NCI-H2171 treated with DMSO at 0.1 percent for 48 hours (cell line): ENCODE data around the gene IFNA17.
"Not testable (repeated sequence)": the region's sequence is repeated elsewhere in the genome, so short reads cannot be mapped to it uniquely, and the experiment has no call there.

Source experiments
- DNase-seq: peaks from one replicate; lab custom pipeline; 2025; lab: John Stamatoyannopoulos, UW

Gene IFNA17

GRCh38 chr9:21210782-21211181 lies 17.2 kb downstream of the IFNA17 start:
- not testable (repeated sequence) for DNase-seq

DNA sequence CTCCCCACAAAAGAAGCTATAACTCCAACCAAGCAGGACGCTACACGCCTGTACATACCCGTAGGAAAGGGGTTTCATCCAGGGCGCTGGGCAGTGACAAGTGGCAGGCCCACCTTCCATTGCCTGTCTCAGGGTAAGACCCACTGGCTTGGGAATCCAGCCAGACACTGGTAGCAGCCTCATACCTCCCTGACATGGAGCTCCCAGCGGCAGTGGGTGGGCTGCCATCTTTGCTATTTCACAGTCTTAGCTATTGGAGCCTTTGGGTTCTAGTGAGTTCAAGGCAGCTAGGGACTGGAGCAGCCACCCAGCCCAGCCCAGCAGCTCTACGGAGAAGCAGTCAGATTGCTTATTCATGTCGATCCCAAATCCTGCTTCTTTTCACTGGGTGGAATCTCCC lies 17.7 kb downstream of the IFNA17 start:
- no peak for DNase-seq

GRCh38 chr9:21207043-21207442 lies 21.0 kb downstream of the IFNA17 start, which contains the start of gene IFNA10:
TSS of gene IFNA10 (minus strand) at chr9:21207143. CDS start at chr9:21207097, 46 bp downstream.
- not testable (repeated sequence) for DNase-seq

- DNase-seq, result no peak
These were observed 22.8 kb downstream of the IFNA17 start for GRCh38 chr9:21205204-21205603.

GRCh38 chr9:21202105-21202504 lies 25.9 kb downstream of the IFNA17 start, which contains the start of gene IFNA7:
TSS of gene IFNA7 (minus strand) at chr9:21202205. CDS start at chr9:21202165, 40 bp downstream.
- DNase-seq, result not testable (repeated sequence)

- DNase-seq, result not testable (repeated sequence)
These were observed 32.9 kb downstream of the IFNA17 start for GRCh38 chr9:21194867-21195776.

DNA sequence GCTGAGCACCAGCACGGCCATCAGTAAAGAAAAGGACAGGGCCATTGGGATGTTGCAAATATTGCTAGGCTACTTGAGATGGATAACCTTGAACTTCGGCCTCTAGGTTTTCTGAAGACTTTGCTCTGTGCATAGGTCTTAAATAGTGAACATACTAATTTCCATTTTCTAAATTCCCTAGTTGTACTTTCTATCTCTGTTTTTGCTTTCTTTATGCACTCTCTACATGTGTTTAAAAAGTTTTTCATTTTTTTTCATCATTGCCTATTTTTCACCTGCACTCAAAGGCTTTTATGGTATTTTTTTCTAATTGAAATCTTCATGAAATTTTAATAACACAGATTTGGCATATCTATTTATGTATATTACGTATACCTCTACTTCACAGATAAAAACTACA lies 40.5 kb downstream of the IFNA17 start, which contains the start of gene IFNA4:
TSS of gene IFNA4 (minus strand) at position 101 of the 400 bp plus-strand sequence. CDS start at position 45, 56 bp downstream.
- DNase-seq, result not testable (repeated sequence)

DNA sequence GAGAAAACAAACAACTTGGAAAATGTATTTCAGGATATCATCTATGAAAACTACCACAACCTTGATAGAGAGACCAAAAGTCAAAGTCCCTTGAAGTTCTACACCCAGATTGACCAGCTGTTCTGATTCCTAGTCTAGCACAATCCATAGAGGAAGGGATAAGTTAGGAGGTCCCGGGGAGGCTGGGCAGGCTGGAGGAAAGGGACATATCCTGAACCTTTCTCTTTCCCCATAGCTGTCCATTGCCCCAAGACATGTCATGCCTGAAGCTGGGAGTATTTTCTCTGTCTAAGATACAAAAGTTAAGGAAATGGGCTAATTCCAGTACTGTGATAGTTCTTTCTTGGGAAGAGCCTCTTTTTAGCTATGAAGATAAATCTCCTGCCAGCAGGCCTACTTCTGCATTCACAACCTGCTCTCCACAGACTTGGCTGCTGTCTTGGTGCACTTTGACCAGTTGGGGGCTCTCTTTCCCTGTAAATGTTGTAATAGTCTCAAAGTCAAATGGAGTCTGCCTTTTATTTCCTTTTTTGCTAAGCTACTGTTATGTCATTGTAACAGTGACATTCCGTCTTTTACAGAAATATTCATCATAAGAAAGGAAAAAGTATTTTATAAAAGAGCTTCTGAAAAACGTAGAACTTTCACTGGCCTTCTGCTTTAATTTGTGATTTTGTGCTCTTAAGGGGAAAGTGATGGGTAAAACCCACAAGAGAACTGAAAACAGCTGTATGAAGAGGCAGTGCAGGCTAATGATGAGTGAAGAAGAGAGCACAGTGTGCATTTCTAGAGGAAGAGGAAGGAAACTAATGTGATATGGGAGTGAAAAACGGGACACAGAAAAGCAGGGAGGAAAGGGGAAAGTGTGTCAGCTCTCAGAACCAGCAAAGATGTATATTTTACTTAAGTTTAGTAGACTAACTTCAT lies 44.9 kb downstream of the IFNA17 start:
- DNase-seq, result not testable (repeated sequence)
